Lower leg skin (tissue), 4 donors: ENCODE results near the gene OMP. TPM values are rescaled to one million over a fixed set of nuclear protein-coding genes. Genes with fewer than 3 reads are reported as not detected.

Experiments used
- DNase-seq, 2 donors: peaks; one replicate each; pipeline ENCODE4 v3.0.0-alpha.2; 2019; ENCODE audit warnings: low spot score in 2 of 2
- H3K4me3 ChIP-seq: fragments of 200-600 bp; sonication (generic); 2 replicates; pipeline ENCODE4 v1.5.1; 2017; ENCODE audit warnings: mild to moderate bottlenecking, low read depth; ENCODE audit not compliant: poor library complexity, severe bottlenecking
- CTCF ChIP-seq, 3 donors: fragments of 450-650 bp; IDR thresholded peaks; one replicate each; pipeline ENCODE4 v1.5.1; 2016; ENCODE audit warnings: antibody characterized with exemption in 3 of 3, mild to moderate bottlenecking in 3 of 3, moderate library complexity in 2 of 3
- POLR2A ChIP-seq, 2 donors: fragments of 450-650 bp; IDR thresholded peaks; one replicate each; pipeline ENCODE4 v1.6.1; 2016 to 2017; ENCODE audit warnings: antibody characterized with exemption in 2 of 2, mild to moderate bottlenecking in 1 of 2, moderate library complexity in 1 of 2
- WGBS, 2 donors: methylation state at CpG; one replicate each; pipeline ENCODE4 v1.1.5; 2018; 5-methylcytosine and 5-hydroxymethylcytosine counted together
- intact Hi-C: fragments of 100-400 bp; cut with DNase I; formaldehyde crosslinking; loops from one replicate; pipeline ENCODE4 v1.15.0; 2023; ENCODE audit warnings: low total_unique reads
- total RNA-seq, 4 donors: library from RNA; depleted of rRNA; stranded (reverse); fragments of >200 nt; gene quantifications; one replicate each; pipeline ENCODE4 v1.1.0, GENCODE V29; 2016

The OMP gene
- total RNA-seq, 4 donors from 2014 or later, result not detected

GRCh38 chr11:77131560-77131959 lies 28.9 kb downstream of the OMP start:
- TF ChIP-seq POLR2A (IDR thresholded peaks at IDR 0.05), result no peak
- no peak for TF ChIP-seq CTCF (IDR thresholded peaks at IDR 0.05)
- DNase-seq, result no peak
- intact Hi-C loops, result no loop called here
- WGBS, 2 donors, result 79% methylated on average over 5 to 6 of the region's 6 CpGs
- no peak overlapping the region for H3K4me3 ChIP-seq

GRCh38 chr11:77135069-77135468 lies 32.4 kb downstream of the OMP start:
- DNase-seq, result no peak
- TF ChIP-seq CTCF (IDR thresholded peaks at IDR 0.05) (no peak), POLR2A (IDR thresholded peaks at IDR 0.05) (no peak)
- WGBS, 2 donors, result 15 to 28% methylated on average over 1 to 2 of the region's 2 CpGs
- intact Hi-C loops, result no loop called here
- no peak overlapping the region for H3K4me3 ChIP-seq

GRCh38 chr11:77136074-77136473 lies 33.4 kb downstream of the OMP start:
- DNase-seq, result no peak
- TF ChIP-seq CTCF (IDR thresholded peaks at IDR 0.05), result no peak
- TF ChIP-seq POLR2A (IDR thresholded peaks at IDR 0.05), result no peak
- WGBS, 2 donors, result 62 to 77% methylated on average over 8 of the region's 8 CpGs
- no peak overlapping the region for H3K4me3 ChIP-seq
- intact Hi-C loops, result no loop called here

- H3K4me3 ChIP-seq, result no peak overlapping the region
- TF ChIP-seq POLR2A (IDR thresholded peaks at IDR 0.05) (no peak), CTCF (IDR thresholded peaks at IDR 0.05) (no peak)
- no peak for DNase-seq
- WGBS, 2 donors, result 68 to 86% methylated on average over 12 of the region's 12 CpGs
- intact Hi-C loops, result no loop called here
Observed at GRCh38 chr11:77136784-77137420, 34.3 kb downstream of the OMP start.

GRCh38 chr11:77137421-77137820 lies 34.8 kb downstream of the OMP start:
- intact Hi-C loops, result no loop called here
- no peak for DNase-seq
- 72 to 73% methylated on average over 8 to 11 of the region's 11 CpGs for WGBS, 2 donors
- H3K4me3 ChIP-seq, result no peak overlapping the region
- TF ChIP-seq CTCF (IDR thresholded peaks at IDR 0.05) (no peak), POLR2A (IDR thresholded peaks at IDR 0.05) (no peak)

GRCh38 chr11:77138106-77138649 lies 35.5 kb downstream of the OMP start:
- DNase-seq, result no peak
- no peak overlapping the region for H3K4me3 ChIP-seq
- WGBS, 2 donors, result 23 to 24% methylated on average over 20 to 34 of the region's 55 CpGs
- TF ChIP-seq POLR2A (IDR thresholded peaks at IDR 0.05) (no peak), CTCF (IDR thresholded peaks at IDR 0.05) (no peak)
- intact Hi-C loops, result no loop called here
